Fibroblast of peridontal ligament (primary cell): ENCODE data around the gene TPP1.

Experiments used
- DNase-seq: peaks from one replicate; pipeline ENCODE4 v3.0.0-alpha.2; 2010; ENCODE audit errors: extremely low read depth

Gene TPP1

DNA sequence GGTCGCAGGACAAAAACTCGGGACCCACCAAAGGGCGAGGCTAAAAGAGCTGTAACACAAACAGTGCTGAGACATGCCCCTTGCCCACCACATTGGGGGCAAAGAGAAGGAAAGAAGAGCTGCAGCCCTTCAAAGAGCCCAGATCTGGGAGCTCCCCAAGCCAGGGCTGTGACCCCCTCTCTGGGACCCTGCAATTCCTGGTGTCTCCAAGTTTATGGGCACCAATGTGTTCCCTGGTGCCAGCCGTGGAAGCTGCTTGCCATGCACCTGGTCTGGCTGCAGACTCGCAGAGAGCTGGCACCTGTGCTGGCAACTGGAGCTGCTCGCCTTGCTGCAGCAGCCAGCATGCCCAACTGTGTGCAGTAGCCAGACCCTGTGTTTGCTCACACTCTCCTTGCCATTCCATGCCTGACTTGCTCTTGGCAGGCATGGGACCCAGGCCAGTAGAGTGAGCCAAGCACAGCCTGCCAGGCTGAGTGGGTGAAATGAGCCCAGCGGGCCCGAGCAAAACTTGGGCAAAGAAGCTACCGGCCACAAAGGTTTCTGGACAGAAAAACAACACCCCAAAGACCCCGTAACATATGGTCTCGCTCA, 31.8 kb downstream of the TPP1 start:
- no peak for DNase-seq

DNA sequence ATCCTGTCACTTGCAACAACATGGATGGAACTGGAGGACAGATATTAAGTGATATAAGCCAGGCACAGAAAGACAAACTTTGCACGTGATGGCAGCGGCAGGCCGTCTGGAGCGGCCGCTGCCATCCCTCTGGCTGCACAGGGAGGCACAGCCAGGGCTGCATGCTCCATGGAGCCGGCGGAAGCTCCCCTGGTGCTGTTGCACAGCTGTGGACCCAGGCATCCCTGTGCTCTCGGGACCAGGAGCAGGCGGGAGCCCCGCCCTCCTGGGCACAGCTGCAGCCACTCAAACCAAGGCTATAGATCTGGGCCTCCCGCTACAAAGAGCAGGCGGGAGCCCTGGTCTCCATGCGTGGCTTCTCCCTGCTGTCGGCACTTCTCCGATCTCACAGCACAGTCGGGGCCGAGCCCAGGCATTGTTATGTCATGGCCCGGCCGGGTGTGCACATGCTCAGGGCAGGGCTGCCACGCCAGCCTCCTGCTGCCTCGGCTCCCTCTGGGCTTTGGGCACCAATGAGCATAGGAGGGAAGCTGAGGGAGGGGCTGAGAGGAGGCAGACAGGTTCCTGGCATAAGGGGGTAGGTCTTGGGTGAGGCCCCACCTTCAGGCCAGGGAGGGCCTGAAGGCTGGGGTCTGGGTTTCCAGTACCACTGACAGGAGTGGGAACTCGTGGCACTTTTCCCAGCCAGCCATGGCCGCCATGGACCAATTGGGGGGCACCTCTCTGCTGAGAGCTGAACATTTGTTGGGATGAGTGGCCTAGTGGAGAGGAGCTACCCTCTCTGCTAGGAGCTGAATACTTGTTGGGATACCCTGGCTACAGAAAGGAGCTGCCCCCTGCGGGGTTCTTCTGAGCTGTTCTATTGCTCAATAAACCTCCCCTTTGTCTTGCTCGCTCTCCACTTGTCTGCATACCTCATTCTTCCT, 32.5 kb downstream of the TPP1 start:
- no peak for DNase-seq

DNA sequence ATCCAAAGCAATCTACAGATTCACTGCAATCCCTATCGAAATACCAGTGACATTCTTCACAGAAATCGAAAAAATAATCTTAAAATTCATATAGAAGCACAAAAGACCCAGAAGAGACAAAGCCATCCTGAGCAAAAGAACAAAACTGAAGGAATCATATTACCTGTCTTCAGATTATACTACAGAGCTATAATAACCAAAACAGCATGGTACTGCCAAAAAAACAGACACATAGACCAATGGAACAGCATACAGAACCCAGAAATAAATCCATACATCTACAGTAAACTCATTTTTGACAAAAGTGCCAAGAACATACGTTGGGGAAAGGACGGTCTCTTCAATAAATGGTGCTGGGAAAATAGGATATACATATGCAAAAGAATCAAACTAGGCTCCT, 34.7 kb downstream of the TPP1 start:
- no peak for DNase-seq

DNA sequence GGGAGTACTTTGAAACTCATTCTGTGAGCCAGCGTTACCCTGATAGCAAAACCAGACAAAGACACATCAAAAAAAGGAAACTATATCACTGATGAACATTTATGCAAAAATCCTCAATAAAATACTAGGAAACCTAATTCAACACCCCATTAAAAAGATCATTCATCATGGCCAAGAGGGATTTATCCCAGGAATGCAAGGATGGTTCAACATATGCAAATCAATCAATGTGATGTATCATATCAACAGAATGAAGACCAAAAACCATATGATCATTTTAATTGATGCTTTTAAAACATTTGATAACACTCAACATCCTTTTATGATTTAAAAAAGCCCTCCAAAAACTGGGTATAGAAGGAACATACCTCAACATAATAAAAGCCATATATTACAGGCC, 35.6 kb downstream of the TPP1 start:
- no peak for DNase-seq

DNA sequence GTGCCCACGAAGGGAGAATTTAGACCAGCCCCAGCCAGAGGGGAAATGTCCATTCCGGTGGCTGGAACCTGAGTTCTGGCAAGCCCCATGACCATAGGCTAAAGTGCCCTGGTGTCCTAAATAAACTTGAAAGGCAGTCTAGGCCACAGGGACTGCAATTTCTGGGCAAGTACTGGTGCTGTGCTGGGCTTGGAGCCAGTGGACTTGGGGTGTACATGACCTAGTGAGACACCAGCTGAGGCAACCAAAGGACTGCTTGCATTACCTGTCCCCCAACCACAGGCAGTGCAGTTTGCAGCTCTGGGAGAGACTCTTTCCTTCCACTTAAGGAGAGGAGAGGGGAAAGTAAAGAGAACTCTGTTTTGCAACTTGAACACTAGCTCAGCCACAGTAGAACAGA, 39.5 kb downstream of the TPP1 start:
- DNase-seq, result no peak

DNA sequence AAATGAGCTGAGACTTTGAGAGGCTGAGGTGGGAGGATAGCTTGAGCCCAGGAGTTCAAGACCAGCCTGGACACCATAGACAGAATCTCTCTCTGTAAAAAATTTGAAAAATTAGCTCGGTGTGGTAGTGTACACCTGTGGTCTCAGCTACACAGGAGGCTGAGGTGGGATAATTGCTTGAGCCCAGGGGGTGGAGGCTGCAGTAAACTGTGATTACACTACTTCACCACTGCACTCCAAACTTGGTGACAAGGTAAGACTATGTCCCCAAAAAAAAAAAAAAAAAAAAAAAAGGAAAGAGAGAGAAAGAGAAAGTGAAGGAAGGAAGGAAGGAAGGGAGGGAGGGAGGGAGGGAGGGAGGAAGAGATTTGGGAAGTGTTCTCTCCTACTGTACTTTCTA, 41.1 kb downstream of the TPP1 start:
- DNase-seq, result no peak

DNA sequence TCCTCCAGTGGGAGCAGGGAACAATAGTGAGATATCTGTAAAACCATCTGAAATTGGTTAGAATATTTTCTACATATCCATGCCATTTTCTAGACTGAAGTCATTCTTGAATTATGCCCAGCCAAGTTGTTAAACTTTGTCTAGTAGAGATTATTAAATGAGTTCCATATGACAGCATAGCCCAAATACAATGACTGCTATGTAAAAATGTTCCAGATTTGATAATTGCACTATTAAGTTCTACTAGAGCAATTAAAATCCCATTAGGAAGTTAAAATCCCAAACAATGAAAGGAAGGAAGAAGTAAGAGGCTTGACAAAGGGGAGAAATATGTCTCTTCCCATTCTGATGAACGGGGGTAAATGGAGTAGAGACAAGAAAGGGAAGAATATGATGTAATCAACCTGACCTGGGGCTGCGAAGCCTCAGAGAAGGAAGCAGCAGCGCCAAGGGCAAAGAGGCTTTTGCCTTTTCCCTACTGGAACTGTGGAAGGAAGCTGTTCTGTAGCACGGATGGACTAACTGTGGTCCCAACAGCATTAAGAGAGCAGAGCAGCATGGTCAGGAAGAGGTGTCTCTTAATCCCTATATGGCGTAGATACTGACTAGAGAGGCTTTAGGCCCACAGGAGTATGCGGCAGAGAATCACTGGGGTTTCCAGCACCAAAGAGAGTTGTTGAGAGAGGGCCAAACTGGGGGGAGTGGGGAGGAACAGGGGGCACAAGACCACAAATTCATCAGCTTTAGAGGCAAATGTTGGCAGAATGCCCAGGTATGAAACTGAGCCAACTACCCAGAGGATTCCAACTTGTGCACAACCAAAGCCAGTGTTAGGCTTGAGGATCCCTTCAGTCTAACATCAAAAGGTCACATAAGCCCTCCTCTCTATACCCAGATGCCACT, 42.5 kb downstream of the TPP1 start:
- DNase-seq, result peak; percentile 91

DNA sequence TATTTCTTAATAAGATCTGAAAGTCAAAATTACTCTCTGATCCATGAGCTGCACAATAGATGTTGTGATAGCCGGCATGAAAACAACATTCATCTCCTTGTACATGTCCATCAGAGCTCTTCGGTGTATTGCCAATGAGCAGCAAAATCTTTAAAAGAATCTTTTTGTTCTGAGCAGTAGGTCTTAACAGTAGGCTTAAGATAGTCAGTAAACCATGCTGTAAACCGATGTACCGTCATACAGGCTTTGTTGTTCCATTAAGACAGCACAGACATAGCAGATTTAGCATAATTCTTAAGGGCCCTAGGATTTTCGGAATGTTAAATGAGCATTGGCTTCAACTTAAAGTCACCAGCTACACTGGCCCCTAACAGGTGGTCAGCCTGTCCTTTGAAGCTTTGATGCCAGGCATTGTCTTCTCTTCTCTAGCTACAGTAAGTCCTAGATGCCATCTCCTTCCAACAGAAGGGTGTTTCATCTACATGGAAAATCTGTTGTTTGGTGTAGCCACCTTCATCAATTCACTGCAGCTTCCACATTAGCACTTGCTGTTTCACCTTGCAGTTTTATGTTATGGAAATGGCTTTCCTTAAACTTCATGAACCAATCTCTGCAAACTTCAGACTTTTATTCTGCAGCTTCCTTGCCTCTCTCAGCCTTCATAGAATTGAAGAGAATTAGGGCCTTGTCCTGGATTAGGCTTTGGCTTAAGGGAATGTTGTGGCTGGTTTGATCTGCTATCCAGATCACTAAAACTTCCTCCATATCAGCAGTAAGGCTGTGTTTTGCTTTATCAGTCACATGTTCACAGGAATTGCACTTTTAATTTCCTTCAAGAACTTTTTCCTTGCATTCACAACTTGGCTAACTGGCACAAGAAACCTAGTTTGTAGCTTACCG, 44.2 kb downstream of the TPP1 start:
- no peak for DNase-seq

DNA sequence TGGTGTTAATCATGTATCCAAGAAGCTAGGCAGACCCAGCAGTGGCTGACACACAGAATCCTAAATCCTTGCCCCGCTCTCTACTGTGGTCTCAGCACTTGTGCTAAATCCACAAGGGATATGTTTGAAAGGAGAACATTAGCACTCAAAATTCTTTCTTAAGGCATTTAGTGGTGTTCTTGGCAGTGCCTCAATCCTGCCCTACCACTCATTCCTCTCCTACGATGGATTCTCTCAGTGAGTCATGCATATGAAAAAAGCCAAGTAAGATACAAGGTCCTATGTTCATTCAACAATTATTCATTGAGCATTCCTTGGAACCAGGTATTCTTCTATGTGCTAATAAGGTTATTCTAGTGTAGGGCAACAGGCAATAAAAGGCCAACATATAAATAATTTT, 47.0 kb downstream of the TPP1 start:
- DNase-seq, result peak; percentile 88

DNA sequence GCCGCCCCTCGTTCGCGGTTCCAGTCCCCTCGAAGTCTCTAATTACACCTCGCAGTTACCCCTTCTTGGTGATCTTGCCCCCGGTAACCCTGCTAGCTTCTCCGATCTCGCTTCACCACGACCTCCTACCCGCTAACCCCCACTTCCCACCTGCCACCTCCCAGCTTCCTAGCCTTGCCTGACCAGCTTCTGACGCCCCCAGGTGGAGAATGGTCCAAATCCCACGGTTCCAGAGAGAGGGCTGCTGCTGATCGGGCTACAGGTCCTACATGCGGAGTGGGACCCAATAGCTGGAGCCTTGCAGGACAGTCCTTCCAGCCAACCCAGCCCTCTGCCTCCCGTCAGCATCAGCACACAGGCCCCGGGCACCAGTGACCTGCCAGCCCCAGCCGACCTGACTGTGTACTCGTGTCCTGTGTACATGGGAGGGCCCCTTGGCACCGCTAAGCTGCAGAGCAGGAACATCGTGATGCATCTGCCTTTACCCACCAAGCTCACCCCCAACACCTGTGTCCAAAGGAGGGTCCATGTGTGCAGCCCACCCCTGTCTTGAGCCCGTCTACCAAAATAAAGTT, 47.7 kb downstream of the TPP1 start:
- no peak for DNase-seq

DNA sequence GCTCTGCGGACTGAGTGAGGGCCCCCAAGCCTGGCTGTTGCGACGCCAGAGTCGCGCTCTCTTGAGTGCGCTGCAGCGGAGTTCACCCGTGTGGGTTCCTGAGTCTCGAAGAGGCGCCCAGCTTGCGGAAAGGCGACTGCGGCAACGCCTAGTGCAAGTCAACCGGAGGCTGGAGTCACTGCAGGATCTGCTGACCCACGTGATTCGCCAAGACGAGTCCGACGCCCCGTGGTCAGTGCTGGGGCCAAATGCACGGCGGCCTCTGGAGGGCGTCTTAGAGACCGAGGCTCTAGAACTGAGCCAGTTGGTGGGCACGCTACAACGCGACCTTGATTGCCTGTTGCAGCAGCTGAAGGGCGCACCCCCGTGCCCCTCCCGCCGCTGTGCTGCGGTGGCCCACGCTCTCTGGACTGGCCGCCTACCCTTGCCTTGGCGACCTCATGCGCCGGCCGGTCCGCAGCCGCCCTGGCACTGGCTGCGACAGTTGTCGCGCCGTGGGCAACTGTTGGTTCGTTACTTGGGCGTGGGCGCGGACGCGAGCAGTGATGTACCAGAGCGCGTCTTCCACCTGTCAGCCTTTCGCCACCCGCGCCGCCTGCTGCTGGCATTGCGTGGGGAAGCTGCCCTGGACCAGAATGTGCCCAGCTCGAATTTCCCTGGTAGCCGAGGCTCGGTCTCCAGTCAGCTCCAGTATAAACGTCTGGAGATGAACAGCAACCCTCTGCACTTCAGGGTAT, 48.4 kb downstream of the TPP1 start:
- no peak for DNase-seq

DNA sequence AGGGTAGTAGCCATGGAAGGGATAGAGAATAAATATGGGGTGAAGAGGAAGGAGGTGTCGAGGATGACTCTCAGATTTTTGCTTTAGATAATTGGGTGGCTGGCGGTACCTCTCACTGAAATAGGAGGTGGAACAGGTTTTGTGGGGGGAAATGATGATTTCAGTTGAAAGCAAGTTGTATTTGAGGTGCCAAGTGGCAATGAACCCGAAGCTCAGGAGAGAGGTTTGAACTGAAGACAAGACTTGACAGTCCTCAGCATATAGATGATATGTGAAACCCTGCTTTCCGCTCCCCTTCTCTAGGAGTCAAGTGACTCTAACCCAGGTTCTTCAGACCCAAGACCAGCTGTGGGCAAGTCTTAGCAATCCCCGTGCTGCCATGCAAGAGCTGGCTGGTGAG, 49.5 kb downstream of the TPP1 start:
- DNase-seq, result no peak

DNA sequence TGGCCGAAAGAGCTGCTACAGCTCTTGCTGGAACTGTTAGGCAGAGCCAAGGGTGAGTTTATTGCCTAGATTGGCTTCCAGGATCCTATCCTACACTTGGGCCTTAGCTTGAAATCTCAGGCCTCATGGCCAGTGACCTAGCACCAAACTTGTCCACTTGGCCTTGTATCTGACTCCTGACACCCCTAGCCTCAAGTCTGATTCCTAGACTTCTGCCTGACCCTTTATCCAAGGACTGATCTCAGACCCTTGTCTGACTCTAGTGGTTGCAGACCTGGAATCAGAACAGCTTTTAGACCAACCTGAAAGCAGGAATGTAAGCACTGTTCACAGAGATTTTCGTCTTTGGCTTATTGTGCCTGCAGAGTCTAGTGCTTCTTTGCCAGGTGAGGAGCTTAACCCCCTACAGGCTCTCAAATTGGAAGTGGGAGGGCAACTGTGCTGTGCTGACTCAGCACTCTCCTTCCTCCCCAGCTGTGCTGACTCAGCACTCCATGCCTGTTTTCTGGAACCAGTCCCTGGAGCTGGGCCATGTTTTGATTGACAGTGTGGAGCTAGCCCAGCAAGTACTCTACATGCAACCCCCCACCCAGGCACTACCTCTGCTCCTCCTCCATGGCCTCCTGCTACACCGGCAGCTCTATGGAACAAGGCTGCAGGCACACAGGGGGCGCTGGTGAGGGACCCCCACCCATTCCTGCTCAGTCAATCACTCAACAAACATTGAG, 50.9 kb downstream of the TPP1 start:
- DNase-seq, result peak; percentile 73

DNA sequence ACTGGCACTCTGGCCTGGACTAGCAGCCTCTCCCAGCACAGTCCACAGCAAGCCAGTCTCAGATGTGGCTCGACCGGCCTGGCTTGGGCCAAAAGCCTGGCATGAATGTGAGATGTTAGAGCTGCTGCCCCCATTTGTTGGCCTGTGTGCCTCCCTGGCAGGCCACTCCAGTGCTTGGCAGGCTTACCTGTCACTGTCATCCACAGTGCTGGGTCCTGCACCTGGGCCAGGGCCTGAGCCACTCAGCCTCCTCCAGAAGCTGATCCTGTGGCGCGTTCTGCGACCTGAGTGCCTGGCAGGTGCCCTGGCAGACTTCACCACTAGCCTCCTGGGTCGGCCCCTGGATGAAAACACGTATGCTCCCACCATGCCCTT, 51.9 kb downstream of the TPP1 start:
- no peak for DNase-seq

DNA sequence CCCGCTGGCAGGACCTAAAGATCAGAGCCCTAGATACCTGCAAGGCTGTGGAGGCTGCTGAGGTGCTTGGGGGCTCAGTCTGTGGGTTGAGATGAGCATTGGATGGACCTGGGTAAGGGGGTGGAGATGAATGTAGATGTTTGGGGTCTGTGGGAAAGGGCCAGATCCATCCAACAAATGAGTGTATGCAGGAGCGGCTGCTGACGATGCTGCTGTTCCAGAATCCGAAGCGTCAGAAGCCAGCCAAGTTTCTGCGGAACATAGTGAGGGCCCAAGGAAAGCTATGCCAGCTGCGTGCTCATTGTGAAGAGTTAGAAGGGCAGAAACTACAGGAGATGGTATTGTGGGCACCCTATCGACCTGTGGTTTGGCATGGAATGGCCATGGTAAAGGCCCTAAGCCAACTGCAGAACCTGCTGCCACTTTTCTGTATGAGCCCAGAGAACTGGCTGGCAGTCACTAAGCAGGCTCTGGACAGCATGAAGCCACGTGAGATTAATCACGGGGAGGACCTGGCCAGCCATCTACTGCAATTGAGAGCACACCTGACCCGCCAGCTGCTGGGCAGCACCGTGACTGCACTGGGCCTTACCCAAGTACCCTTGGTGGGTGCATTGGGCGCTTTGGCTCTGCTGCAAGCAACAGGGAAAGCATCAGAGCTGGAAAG, 52.4 kb downstream of the TPP1 start:
- DNase-seq, result no peak

DNA sequence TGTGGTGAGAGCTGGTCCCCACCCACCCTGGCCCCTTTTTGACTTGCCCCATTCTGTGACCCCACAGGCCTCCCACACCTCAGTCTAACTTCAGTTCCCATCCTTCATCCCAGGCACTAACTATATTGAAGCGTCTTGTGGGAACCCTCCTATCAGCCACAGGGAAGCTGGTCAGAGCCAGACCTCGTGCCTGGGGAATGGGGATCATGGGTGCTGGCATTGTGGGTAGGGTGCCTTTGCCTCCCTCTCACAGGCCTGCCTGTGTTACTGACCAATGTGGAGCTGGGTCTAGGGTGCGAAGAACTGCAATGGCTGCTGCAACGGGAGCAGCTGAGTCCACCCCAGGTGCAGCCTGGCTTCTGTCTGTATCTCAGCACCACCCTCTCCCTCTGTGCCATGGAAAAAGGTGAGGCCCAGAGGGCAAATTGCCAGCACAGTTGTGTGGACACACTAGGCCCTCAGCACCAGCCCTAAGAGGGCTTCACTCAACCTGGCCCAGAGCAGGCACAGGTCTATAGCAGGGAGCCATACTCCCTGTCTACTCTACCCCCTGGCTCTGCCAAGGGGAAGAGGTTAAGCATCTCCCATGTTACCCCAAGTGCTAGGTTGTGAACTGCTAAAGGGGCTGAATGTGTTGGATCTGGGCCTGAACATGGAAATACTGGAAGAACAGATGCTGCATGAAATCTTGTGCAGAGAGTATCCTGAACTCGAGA, 53.1 kb downstream of the TPP1 start:
- DNase-seq, result no peak

DNA sequence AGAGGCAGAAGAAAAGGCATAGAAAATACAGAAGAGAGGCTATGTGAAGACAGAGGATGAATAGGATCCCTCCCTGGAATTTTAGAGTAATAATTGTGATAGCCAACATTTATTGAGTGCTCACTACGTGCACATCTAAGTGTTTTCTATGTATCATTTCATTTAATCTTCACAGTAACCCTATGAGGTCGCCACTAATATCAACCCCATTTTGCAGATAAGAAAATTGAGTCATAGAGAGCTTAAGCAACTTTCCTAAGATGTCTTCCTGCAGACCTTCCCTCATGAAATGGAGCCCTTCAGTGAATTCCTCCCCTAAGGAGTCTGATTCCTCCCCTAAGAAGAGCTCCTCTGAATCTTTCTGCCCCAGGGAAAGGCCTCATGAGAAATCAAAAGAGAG, 53.9 kb downstream of the TPP1 start:
- no peak for DNase-seq

DNA sequence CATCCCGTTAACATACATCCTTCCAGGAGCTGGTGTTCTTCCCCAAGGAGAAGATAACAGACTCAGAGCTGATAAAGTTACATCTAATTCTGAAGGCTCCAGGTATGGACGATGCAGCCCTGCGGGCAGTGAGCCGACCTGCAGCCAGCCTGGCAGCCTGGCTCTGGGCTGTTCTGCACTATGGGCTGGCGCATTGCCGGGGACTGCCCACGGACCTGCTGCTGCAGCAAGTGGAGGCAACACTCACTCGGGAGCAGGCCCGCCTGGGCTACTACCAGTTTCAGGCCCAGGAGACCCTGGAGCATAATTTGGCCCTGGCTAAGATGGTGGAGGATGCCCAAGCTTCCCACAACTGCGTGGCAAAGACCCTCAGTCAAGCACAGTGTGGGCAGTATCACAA, 55.6 kb downstream of the TPP1 start:
- no peak for DNase-seq
